HG02970 (cell line): Measurements from ENCODE around the gene ALKBH3.

Source experiments
- ATAC-seq: cut with Tn5 transposase; IDR thresholded peaks from one replicate; pipeline ENCODE4 v1.9.1; 2021; ENCODE audit warnings: mild to moderate bottlenecking, moderate library complexity, moderate number of reproducible peaks; ENCODE audit not compliant: unreplicated experiment, low FRiP score

ALKBH3 gene

DNA sequence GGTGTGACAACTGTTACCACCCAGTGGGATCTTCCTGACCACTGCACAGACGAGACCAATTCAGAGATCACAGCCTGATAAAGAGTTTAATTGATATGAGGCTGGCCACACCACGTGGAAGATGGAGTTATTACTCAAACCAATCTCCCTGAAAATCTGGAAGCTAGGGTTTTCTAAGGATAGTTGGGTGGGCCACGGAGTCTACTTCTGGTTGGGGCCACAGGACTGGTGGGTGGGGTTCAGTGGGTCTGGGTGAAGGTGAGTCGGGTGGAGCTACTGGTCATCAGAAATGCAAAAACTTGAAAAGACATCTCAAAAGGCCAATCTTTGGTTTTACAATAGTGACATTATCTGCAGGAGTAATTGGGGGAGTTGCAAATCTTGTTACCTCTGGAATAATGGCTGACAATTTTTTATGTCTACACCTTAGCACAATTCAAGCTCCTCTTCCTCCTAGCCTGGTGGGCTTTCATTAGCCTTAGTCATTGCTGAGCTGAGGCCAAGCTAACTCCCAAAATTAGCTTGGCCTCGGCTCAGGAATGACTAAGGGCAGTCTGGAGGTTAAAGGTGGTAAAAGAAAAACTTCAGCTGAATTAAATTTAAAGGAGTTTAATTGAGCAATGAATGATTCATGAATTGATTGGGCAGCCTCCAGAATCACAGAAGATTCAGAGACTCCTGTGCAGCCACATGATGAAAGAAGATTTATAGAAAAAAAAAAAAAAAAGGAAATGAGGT is 74.9 kb downstream of the ALKBH3 start:
- no peak for ATAC-seq

DNA sequence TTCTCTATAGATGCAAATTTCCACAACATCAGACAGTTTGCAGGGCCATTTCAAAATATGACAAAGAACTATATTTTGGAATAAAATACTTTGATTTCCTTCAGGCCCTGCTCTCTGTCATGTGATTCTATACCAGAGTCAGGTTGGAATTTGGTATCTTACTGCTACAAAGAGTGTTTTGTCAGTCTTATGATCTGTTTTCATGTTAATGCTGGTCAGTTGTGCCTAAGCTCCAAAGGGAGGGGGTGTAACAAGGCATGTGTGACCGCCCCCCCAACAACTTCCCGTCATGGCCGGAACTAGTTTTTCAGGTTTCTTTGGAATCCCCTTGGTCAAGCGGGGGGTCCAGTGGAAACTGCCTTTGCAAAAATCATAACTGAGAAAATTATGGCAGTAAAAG is 76.9 kb downstream of the ALKBH3 start:
- no peak for ATAC-seq

DNA sequence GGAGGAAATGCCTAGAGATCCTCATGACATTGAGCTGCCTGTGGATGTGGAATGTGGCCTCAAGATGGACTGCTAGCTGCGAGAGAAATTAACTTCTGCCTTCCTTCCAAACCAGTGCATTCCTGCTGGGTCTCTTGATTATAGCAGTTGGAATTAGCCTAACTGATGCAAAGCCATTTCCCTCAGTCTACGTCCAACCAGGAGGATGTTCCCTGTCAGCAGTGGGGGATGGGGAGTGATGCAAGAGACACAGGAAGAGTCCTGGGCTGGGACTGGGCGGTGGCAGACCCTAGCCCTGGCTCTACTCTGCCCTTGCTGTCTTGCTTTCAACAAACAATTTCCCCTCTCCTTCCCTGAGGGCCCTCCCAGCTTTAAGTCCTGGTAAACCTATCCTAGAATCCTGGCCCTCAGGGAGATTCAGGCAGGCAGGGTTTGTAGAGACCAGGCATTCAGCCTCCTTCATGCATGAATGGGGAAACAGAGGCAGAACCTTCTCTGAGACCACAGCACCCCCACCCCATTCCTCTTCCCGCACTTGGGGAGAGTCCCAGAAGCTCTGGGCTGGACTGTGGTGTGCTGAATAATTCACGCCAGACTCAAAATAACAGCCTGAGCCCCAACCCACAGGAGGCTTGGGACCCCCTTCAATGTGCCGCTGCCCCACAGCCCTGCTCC is 78.8 kb downstream of the ALKBH3 start:
- no peak for ATAC-seq

DNA sequence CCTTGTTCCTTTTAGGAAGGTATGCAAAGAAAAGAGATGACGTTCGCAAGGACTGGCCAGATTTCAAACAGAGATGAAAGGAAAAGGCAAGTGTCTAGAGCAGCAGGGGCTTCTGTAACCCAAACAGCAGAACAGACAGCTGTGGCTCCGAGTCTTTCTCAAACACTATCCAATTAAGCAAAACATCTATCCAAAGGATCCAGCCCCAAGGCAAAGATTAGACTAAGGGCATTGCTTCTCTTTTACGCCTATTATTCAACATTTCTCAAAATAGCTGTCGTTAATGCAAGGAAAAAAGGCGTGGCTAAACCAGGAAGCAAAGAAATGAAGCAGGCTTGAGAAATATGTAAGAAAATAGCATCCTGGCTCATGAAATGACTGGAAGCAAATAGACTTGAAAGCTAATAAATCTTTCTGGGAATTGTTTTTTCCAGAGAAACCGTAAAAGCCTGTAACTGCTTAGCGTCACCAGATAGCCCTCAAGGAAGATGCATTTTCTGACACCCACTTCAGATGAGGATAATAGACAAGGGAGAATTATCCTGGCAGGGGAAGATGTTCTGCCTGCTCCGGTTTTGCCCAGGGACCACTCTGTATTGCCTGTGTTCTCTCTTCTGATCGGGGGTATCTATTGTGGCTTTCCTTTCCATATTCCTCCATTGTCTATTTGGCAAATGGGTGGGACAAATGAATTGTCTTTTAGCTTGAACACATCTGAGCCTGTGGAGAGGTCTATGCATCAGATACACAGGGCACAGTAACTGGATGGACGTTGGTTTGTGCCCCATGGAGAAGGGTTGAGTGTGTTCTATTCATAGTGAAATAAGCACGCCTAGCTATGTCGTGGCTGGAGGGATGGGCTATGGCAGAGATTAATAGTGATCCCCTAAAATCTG is 82.0 kb downstream of the ALKBH3 start:
- ATAC-seq, result no peak

DNA sequence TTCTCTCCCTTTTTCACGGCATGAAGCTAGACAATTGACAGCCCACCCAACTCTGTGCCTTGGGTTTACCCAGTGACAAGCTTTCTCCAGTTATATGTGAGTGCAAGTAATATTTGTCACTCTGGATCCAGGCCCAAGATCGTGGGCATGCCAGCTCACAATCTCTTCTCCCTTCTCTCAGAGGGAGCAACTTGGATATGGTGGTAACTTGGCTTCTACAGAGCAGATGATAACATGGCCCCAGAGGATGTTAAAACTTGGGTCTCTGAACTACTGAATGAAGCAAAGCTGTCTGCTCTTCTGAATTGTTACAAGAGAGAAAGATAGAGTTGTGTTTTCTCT is 82.6 kb downstream of the ALKBH3 start:
- ATAC-seq, result no peak

DNA sequence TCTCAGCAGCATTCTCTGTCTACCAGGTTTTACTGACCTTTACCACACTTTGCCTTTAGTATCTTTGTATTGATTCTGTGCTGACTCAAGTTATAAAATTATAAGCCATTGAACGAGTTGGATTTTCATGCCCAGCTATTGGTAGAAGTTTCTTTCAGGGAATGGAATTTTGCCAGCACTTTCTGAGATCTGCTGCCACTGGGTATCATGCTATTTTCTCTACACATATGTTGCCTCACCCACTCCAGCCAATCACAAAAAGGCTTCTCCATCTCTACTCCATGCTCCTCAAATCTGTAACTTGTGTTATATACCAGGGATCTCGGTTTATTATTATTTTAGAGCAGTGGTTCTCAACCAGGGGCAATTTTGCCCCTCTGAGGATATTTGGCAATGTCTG is 87.0 kb downstream of the ALKBH3 start:
- ATAC-seq, result no peak

DNA sequence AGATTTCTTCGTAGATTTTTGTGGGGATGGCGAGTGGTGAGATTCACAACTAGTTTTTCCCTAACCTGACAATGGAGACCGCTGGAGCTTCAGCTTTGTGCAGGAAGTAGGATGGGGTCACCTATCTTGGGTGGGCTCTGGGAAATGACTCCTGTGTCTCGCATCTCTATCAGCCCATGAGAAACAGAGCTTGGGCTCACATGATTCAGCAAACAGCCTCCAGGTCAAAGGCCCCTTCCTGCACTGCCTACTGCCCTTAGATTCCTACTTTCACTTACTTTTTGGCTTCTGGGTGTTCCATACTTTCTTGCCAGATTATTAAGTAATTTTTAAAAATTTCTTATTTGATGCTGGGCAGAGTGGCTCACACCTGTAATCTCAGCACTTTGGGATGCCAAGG is 88.1 kb downstream of the ALKBH3 start:
- no peak for ATAC-seq

DNA sequence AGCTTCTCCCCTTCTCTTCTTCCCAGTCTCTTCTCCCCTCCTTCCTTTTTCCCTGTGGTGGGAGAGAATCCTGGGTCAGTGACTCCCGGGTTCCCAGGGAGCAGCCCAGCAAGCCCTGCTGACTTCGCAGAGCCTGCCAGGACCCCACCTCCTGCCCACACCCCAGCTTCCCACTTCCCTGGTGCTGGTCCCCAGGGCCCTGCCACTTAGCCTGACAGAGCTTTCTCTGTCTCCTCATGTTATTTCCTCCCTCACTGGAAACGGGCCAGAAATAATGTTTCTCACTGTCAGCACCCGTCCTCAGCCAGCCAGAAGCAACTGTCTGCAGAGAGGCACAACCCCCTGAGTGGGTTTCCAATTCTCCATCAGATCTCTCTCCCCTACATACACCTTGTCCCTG is 88.9 kb downstream of the ALKBH3 start:
- ATAC-seq, result no peak
